H1 (cell line): Measurements from ENCODE around the gene DENND2C. TPM values are rescaled to one million over a fixed set of nuclear protein-coding genes. Genes with fewer than 3 reads are reported as not detected.

Source experiments
- CTCF ChIA-PET: fragments of 300-600 bp; sonication (Branson Sonifier 250); formaldehyde crosslinking; loops from one replicate; lab custom pipeline; 2021; ENCODE audit not compliant: partially characterized antibody; lab: Charles Lee
- POLR2A ChIA-PET: fragments of 300-600 bp; sonication (Branson Sonifier 250); formaldehyde crosslinking; loops from one replicate; lab custom pipeline; 2021; ENCODE audit warnings: inconsistent platforms; ENCODE audit not compliant: partially characterized antibody; lab: Charles Lee
- DNase-seq, 2 experiments: peaks; one replicate each; pipeline versions ENCODE4 v3.0.0 to v3.0.0-alpha.2; 2010 to 2022; ENCODE audit warnings: low spot score in 2 of 2, low read depth in 1 of 2, mixed read lengths in 1 of 2
- FAIRE-seq: peaks from 2 replicates; lab custom pipeline; 2011; peaks lifted over from hg19 to GRCh38; lab: Jason Lieb, UNC
- H2AFZ ChIP-seq: 2 replicates; pipeline ENCODE4 v1.8.1; 2012; ENCODE audit warnings: low read length, inconsistent platforms
- H2AK5ac ChIP-seq: 2 replicates; pipeline ENCODE4 v1.6.1; 2013; ENCODE audit warnings: low read depth, low read length
- H2BK120ac ChIP-seq: replicated peaks from 2 replicates; pipeline ENCODE3; 2013; ENCODE audit warnings: low read depth, low read length, inconsistent platforms
- H2BK12ac ChIP-seq: 2 replicates; pipeline ENCODE4 v1.6.1; 2013; ENCODE audit warnings: low read depth, low read length
- H2BK15ac ChIP-seq: 2 replicates; pipeline ENCODE4 v1.6.1; 2013; ENCODE audit warnings: low read length
- H2BK20ac ChIP-seq: 2 replicates; pipeline ENCODE4 v1.6.1; 2013; ENCODE audit warnings: low read length
- H2BK5ac ChIP-seq: 2 replicates; pipeline ENCODE4 v1.6.1; 2013; ENCODE audit warnings: low read depth, low read length
- H3K14ac ChIP-seq: 2 replicates; pipeline ENCODE4 v1.6.1; 2013; ENCODE audit warnings: inconsistent platforms; ENCODE audit not compliant: insufficient read length
- H3K18ac ChIP-seq: 2 replicates; pipeline ENCODE4 v1.6.1; 2013; ENCODE audit warnings: low read length; ENCODE audit errors: extremely low read depth
- H3K23ac ChIP-seq: 2 replicates; pipeline ENCODE4 v1.6.1; 2013; ENCODE audit warnings: inconsistent platforms; ENCODE audit not compliant: insufficient read length
- H3K23me2 ChIP-seq: 2 replicates; pipeline ENCODE4 v1.6.1; 2013; ENCODE audit warnings: low read depth, low read length
- H3K27ac ChIP-seq: 2 replicates; pipeline ENCODE4 v1.6.1; 2011; ENCODE audit warnings: low read depth, low read length, inconsistent platforms
- H3K27me3 ChIP-seq, 4 experiments: replicated peaks in 1 of 4; 1 replicate in 1 of 4; 2 replicates in 3 of 4; pipeline versions ENCODE4 v1.6.1 to v1.8.1; 2011 to 2013; ENCODE audit warnings: low read length in 3 of 4, mild to moderate bottlenecking in 3 of 4, inconsistent platforms in 2 of 4, mixed read lengths in 2 of 4, moderate library complexity in 1 of 4; ENCODE audit not compliant: control insufficient read depth in 3 of 4, insufficient read depth in 3 of 4; ENCODE audit errors: extremely low read depth in 1 of 4
- H3K36me3 ChIP-seq, 4 experiments: 2 replicates each; pipeline versions ENCODE4 v1.6.1 to v1.8.1; 2011 to 2013; ENCODE audit warnings: mild to moderate bottlenecking in 4 of 4, low read length in 3 of 4, moderate library complexity in 2 of 4, control low read depth in 1 of 4, inconsistent platforms in 1 of 4; ENCODE audit not compliant: insufficient read depth in 4 of 4, control insufficient read depth in 2 of 4
- H3K4ac ChIP-seq: replicated peaks from 2 replicates; pipeline ENCODE3; 2013; ENCODE audit warnings: low read length, low read depth, mixed read lengths, inconsistent platforms; ENCODE audit not compliant: insufficient read length
- H3K4me1 ChIP-seq, 4 experiments: replicated peaks in 1 of 4; 1 replicate in 1 of 4; 2 replicates in 3 of 4; pipeline versions ENCODE4 v1.6.1 to v1.8.1; 2011 to 2013; ENCODE audit warnings: low read length in 3 of 4, inconsistent platforms in 2 of 4, mixed read lengths in 1 of 4; ENCODE audit not compliant: insufficient read depth in 4 of 4, control insufficient read depth in 3 of 4
- H3K4me2 ChIP-seq, 2 experiments: 2 replicates each; pipeline versions ENCODE4 v1.6.1 to v1.8.1; 2011 to 2013; ENCODE audit warnings: low read depth in 2 of 2, low read length in 2 of 2, control low read depth in 1 of 2, inconsistent platforms in 1 of 2, mild to moderate bottlenecking in 1 of 2; ENCODE audit not compliant: insufficient read depth in 1 of 2
- H3K4me3 ChIP-seq, 4 experiments: fragments of 200-600, 300-600 bp in 1 of 4; sonication (generic), shearing (Covaris generic), sonication (Bioruptor Twin) in 1 of 4; 2 replicates each; pipeline versions ENCODE4 v1.5.1 to v1.8.1; 2011 to 2016; ENCODE audit warnings: low read length in 4 of 4, low read depth in 3 of 4, control low read depth in 2 of 4, inconsistent platforms in 2 of 4, mild to moderate bottlenecking in 2 of 4, mixed read lengths in 1 of 4, moderate library complexity in 1 of 4; ENCODE audit not compliant: insufficient read depth in 2 of 4; ENCODE audit errors: extremely low read depth in 1 of 4
- H3K56ac ChIP-seq: replicated peaks from 2 replicates; pipeline ENCODE3; 2013; ENCODE audit warnings: low read depth, mild to moderate bottlenecking, mixed read lengths, low read length, inconsistent platforms; ENCODE audit not compliant: insufficient read length
- H3K79me1 ChIP-seq: 2 replicates; pipeline ENCODE4 v1.6.1; 2013; ENCODE audit warnings: low read depth, low read length, control low read depth
- H3K79me2 ChIP-seq, 2 experiments: 2 replicates each; pipeline versions ENCODE4 v1.6.1 to v1.8.1; 2012 to 2013; ENCODE audit warnings: low read length in 2 of 2, mild to moderate bottlenecking in 2 of 2, inconsistent platforms in 1 of 2; ENCODE audit not compliant: insufficient read depth in 2 of 2, control insufficient read depth in 1 of 2
- H3K9ac ChIP-seq, 4 experiments: replicated peaks in 1 of 4; 1 replicate in 1 of 4; 2 replicates in 3 of 4; pipeline versions ENCODE4 v1.6.1 to v1.8.1; 2011 to 2013; ENCODE audit warnings: low read depth in 3 of 4, low read length in 3 of 4, control low read depth in 2 of 4, mild to moderate bottlenecking in 2 of 4, moderate library complexity in 2 of 4, inconsistent platforms in 1 of 4; ENCODE audit errors: extremely low read depth in 1 of 4
- H3K9me3 ChIP-seq, 2 experiments: 2 replicates each; pipeline versions ENCODE4 v1.6.1 to v1.8.1; 2012 to 2013; ENCODE audit warnings: mild to moderate bottlenecking in 2 of 2, moderate library complexity in 2 of 2, control low read depth in 1 of 2, inconsistent platforms in 1 of 2, low read depth in 1 of 2, low read length in 1 of 2, mixed read lengths in 1 of 2; ENCODE audit not compliant: insufficient read depth in 2 of 2
- H4K20me1 ChIP-seq, 2 experiments: replicated peaks in 1 of 2; 2 replicates each; pipeline versions ENCODE3 to v1.8.1; 2011 to 2013; ENCODE audit warnings: inconsistent platforms in 2 of 2, low read length in 2 of 2, mild to moderate bottlenecking in 1 of 2; ENCODE audit not compliant: insufficient read depth in 2 of 2, control insufficient read depth in 1 of 2
- H4K5ac ChIP-seq: 2 replicates; pipeline ENCODE4 v1.6.1; 2013; ENCODE audit warnings: low read length, low read depth, mixed read lengths, inconsistent platforms; ENCODE audit not compliant: insufficient read length
- H4K8ac ChIP-seq: 2 replicates; pipeline ENCODE4 v1.8.0; 2013; ENCODE audit warnings: mild to moderate bottlenecking, moderate library complexity, low read length, inconsistent platforms; ENCODE audit not compliant: insufficient read depth; ENCODE audit errors: extremely low read depth
- H4K91ac ChIP-seq: replicated peaks from 2 replicates; pipeline ENCODE3; 2013; ENCODE audit warnings: low read length, mixed read lengths, inconsistent platforms; ENCODE audit not compliant: insufficient read length
- ATF2 ChIP-seq: IDR thresholded peaks from 2 replicates; pipeline ENCODE4 v1.6.1; 2012; ENCODE audit warnings: low read length, inconsistent platforms
- EGR1 ChIP-seq: IDR thresholded peaks from 2 replicates; pipeline ENCODE4 v1.6.1; 2011; ENCODE audit warnings: low read depth, low read length, borderline replicate concordance
- TAF1 ChIP-seq: IDR thresholded peaks from 2 replicates; pipeline ENCODE4 v1.6.1; 2011; ENCODE audit warnings: mild to moderate bottlenecking, low read depth, low read length
- ZNF274 ChIP-seq: IDR thresholded peaks from 2 replicates; pipeline ENCODE4 v1.7.0; 2012; ENCODE audit warnings: low read length, borderline replicate concordance; ENCODE audit errors: extremely low read depth
- WGBS, 2 experiments: shearing (Covaris generic) in 1 of 2; methylation state at CpG; one replicate each; pipeline versions ENCODE4 v1.1.6 to v1.1.7; 2013 to 2015; ENCODE audit warnings: low lambda C conversion rate in 2 of 2, mixed read lengths in 2 of 2, inconsistent platforms in 1 of 2, low coverage in 1 of 2, missing lambda C conversion rate in 1 of 2; ENCODE audit not compliant: insufficient replicate concordance in 2 of 2, insufficient coverage in 1 of 2, insufficient read length in 1 of 2; ENCODE audit errors: extremely low coverage in 1 of 2, missing lambda C conversion rate in 1 of 2; 5-methylcytosine and 5-hydroxymethylcytosine counted together
- polyA plus RNA-seq, 7 experiments: library from polyadenylated mRNA; depleted of rRNA in 3 of 7; stranded (reverse) in 5 of 7; unstranded in 2 of 7; fragments of >200 nt in 5 of 7; fragments of 200-250 nt in 2 of 7; gene quantifications; 1 replicate in 5 of 7; 2 replicates in 1 of 7; 4 replicates in 1 of 7; pipeline versions ENCODE4 v1.2.1 to v1.2.3, GENCODE V29; 2011 to 2013; ENCODE audit warnings: missing spikeins in 2 of 7, mixed read lengths in 2 of 7
- total RNA-seq: library from RNA; stranded (reverse); fragmentation: NEBNext Ultra II Directional; extraction: Animal tissue kit (Norgen Biotek cat#: 25700); gene quantifications from 2 replicates; pipeline ENCODE4 v1.2.1, GENCODE V29; 2021

Gene DENND2C
- total and polyA plus RNA-seq, 2 of the 8 experiments (the other 6 are each of a cell fraction or from before 2014, with no cell fraction given) = 1.8 to 5.5 TPM

DNA sequence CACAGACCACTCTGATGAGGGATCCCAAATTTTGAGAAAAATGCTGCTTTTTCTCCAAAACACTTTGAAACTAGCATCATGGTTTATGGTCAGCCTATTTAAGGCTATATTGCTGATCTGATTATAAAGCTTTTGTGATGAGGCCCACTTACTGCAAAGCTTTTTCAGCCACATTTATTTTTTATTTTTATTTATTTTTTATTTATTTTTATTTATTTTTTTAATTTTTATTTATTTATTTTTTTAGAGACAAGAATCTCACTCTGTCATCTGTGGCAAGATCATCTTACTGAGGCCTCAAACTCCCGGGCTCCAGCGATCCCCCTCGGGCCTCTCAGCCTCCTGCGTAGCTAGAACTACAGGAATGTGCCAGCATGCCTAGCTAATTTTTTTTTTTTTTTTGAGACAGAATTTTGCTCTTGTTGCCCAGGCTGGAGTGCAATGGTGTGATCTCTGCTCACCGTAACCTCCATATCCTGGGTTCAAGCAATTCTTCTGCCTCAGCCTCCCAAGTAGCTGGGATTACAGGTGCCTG, 83.3 kb downstream of the DENND2C start:
- Histone ChIP-seq H4K5ac (no peak overlapping the region), H3K4me2 (no peak overlapping the region), H3K23ac (no peak overlapping the region), H3K56ac (no peak overlapping the region), H3K4ac (no peak overlapping the region), H3K79me2 (no peaks in the 10 kb centered on the region), H3K4me3 (no peak overlapping the region), H2AK5ac (no peak overlapping the region), H3K27ac (no peak overlapping the region), H3K18ac (no peak overlapping the region), H3K9me3 (no peaks in the 10 kb centered on the region), H2BK20ac (no peak overlapping the region), H2BK12ac (no peak overlapping the region), H2BK15ac (no peak overlapping the region), H3K4me1 (peaks cover 0 to 2% (median 0%) of the 10 kb centered on the region in 4 experiments; a peak in 2 of 7 replicates), H2BK5ac (no peak overlapping the region), H4K8ac (no peak overlapping the region), H2AFZ (no peak overlapping the region), H2BK120ac (no peak overlapping the region), H3K14ac (no peak overlapping the region), H3K36me3 (no peaks in the 10 kb centered on the region), H3K27me3 (peaks cover 0 to 3% (median 0%) of the 10 kb centered on the region in 4 experiments; a peak in 1 of 7 replicates), H4K20me1 (no peaks in the 10 kb centered on the region), H4K91ac (no peak overlapping the region), H3K9ac (no peak overlapping the region), H3K79me1 (no peaks in the 10 kb centered on the region), H3K23me2 (no peaks in the 10 kb centered on the region)
- DNase-seq (no peak), FAIRE-seq (no peak)
- ChIA-PET CTCF (no interaction called here), POLR2A (no interaction called here)
- WGBS, 2 experiments = 89% methylated on average over 5 of the region's 5 CpGs; no CpG with 5 or more reads in 1 of the 2 experiments
- no peak for TF ChIP-seq ATF2
- no peak for TF ChIP-seq ZNF274
- no peak for TF ChIP-seq EGR1
- no peak for TF ChIP-seq TAF1
